ENCODE results near the gene CERK.

CERK gene

DNA sequence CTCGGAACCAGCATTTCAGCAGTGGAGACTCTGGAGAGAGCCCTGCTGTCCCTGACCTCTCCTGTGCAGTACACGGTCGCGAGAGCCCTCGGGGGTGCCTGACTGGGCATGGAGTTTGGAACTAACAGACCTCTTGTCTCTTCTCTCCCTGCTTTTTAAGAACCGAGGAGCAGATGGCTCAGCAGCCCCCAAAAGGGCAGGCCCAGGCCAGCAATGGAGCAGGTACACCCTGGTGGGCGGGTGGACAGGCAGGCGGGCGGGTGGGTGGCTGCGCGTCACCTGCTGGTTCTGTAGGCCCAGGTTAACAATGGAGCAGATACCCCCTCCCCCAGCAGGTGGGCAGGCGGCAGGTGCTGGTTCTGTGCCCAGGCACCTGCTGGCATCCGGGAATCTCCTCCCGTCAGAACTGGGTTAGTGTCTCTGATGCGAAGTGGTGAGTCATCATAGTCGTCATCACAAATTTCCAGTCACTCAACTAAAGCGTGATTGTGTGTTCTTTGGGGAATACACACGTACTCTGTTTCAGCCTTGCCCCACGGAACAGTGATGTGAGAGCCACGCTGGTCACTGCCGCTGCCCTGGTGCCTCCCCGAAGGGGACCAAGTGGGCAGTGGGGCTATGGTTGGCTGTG lies 76.7 kb downstream of the CERK start (continued):
- peak; percentile 8 for TF ChIP-seq ZBTB26 (tag by site-specific recombination; optimal IDR thresholded peaks at IDR 0.05)
- no peak for TF ChIP-seq ZNF660 (tag by site-specific recombination; IDR thresholded peaks at IDR 0.05)
- TF ChIP-seq ZNF146 (tag by site-specific recombination; IDR thresholded peaks at IDR 0.05), result no peak
- TF ChIP-seq ZNF202 (tag by site-specific recombination; IDR thresholded peaks at IDR 0.05; ENCODE audit: borderline replicate concordance), result no peak
- no peak for TF ChIP-seq HOXA7 (CRISPR knock-in tag; IDR thresholded peaks at IDR 0.05; ENCODE audit: borderline replicate concordance)
- TF ChIP-seq ZNF26 (tag by site-specific recombination; IDR thresholded peaks at IDR 0.05), result no peak
- TF ChIP-seq ZBTB49 (tag by site-specific recombination; IDR thresholded peaks at IDR 0.05; ENCODE audit: low read depth), result no peak
- TF ChIP-seq ZNF266 (tag by site-specific recombination; IDR thresholded peaks at IDR 0.05; ENCODE audit: low read depth), result no peak
- no peak for TF ChIP-seq PRDM1 (tag by site-specific recombination; IDR thresholded peaks at IDR 0.05)
- TF ChIP-seq ZNF555 (tag by site-specific recombination; conservative IDR thresholded peaks at IDR 0.05), result no peak
- TF ChIP-seq EGR2 (tag by site-specific recombination; IDR thresholded peaks at IDR 0.05; ENCODE audit: low read depth), result peak; percentile 83
- TF ChIP-seq ZNF175 (tag by site-specific recombination; IDR thresholded peaks at IDR 0.05), result no peak
- no peak for TF ChIP-seq ZNF571 (tag by site-specific recombination; IDR thresholded peaks at IDR 0.05)
- TF ChIP-seq ZNF76 (tag by site-specific recombination; IDR thresholded peaks at IDR 0.05; ENCODE audit: borderline replicate concordance, low read depth), result no peak
- no peak for TF ChIP-seq ZNF221 (tag by site-specific recombination; IDR thresholded peaks at IDR 0.05; ENCODE audit: borderline replicate concordance)
- TF ChIP-seq, protein P1, sequence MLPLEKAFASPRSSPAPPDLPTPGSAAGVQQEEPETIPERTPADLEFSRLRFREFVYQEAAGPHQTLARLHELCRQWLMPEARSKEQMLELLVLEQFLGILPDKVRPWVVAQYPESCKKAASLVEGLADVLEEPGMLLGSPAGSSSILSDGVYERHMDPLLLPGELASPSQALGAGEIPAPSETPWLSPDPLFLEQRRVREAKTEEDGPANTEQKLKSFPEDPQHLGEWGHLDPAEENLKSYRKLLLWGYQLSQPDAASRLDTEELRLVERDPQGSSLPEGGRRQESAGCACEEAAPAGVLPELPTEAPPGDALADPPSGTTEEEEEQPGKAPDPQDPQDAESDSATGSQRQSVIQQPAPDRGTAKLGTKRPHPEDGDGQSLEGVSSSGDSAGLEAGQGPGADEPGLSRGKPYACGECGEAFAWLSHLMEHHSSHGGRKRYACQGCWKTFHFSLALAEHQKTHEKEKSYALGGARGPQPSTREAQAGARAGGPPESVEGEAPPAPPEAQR (tag by site-specific recombination; IDR thresholded peaks at IDR 0.05), result no peak
- no peak for TF ChIP-seq ZSCAN5A (tag by site-specific recombination; IDR thresholded peaks at IDR 0.05)
- TF ChIP-seq ZNF792 (tag by site-specific recombination; IDR thresholded peaks at IDR 0.05), result 0 out of 2 replicates have a peak, but pooled peaks have one; percentile 25
- TF ChIP-seq ZNF501 (tag by site-specific recombination; IDR thresholded peaks at IDR 0.05), result no peak
- TF ChIP-seq, protein P2, sequence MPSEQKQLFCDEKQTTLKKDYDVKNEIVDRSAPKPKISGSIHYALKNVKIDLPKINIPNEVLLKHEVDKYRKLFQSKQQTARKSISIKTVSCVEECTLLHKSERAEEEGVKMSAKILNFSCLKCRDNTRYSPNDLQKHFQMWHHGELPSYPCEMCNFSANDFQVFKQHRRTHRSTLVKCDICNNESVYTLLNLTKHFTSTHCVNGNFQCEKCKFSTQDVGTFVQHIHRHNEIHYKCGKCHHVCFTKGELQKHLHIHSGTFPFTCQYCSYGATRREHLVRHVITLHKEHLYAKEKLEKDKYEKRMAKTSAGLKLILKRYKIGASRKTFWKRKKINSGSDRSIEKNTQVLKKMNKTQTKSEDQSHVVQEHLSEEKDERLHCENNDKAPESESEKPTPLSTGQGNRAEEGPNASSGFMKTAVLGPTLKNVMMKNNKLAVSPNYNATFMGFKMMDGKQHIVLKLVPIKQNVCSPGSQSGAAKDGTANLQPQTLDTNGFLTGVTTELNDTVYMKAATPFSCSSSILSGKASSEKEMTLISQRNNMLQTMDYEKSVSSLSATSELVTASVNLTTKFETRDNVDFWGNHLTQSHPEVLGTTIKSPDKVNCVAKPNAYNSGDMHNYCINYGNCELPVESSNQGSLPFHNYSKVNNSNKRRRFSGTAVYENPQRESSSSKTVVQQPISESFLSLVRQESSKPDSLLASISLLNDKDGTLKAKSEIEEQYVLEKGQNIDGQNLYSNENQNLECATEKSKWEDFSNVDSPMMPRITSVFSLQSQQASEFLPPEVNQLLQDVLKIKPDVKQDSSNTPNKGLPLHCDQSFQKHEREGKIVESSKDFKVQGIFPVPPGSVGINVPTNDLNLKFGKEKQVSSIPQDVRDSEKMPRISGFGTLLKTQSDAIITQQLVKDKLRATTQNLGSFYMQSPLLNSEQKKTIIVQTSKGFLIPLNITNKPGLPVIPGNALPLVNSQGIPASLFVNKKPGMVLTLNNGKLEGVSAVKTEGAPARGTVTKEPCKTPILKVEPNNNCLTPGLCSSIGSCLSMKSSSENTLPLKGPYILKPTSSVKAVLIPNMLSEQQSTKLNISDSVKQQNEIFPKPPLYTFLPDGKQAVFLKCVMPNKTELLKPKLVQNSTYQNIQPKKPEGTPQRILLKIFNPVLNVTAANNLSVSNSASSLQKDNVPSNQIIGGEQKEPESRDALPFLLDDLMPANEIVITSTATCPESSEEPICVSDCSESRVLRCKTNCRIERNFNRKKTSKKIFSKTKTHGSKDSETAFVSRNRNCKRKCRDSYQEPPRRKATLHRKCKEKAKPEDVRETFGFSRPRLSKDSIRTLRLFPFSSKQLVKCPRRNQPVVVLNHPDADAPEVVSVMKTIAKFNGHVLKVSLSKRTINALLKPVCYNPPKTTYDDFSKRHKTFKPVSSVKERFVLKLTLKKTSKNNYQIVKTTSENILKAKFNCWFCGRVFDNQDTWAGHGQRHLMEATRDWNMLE (tag by site-specific recombination; conservative IDR thresholded peaks at IDR 0.05; ENCODE audit: low read depth), result no peak
- no peak for TF ChIP-seq ZNF341 (tag by site-specific recombination; IDR thresholded peaks at IDR 0.05; ENCODE audit: low read depth)
- no peak for TF ChIP-seq YY2 (tag by site-specific recombination; IDR thresholded peaks at IDR 0.05)
- TF ChIP-seq SP3 (tag by site-specific recombination; IDR thresholded peaks at IDR 0.05), result no peak
- TF ChIP-seq ZNF707 (tag by site-specific recombination; IDR thresholded peaks at IDR 0.05), result no peak
- TF ChIP-seq ZNF843 (tag by site-specific recombination; IDR thresholded peaks at IDR 0.05), result no peak
- no peak for TF ChIP-seq HOXD13 (CRISPR knock-in tag; IDR thresholded peaks at IDR 0.05; ENCODE audit: borderline replicate concordance)
- no peak for TF ChIP-seq ZFP37 (tag by site-specific recombination; IDR thresholded peaks at IDR 0.05)
- no peak for TF ChIP-seq ZNF169 (tag by site-specific recombination; IDR thresholded peaks at IDR 0.05)

Measured in HEK293 (cell line).